ENCODE measurements around the gene AHDC1. TPM values are rescaled to one million over a fixed set of nuclear protein-coding genes. Genes with fewer than 3 reads are reported as not detected.
A peak's percentile ranks its signal among the peaks of the same experiment; 100 is the strongest.

AHDC1 gene
- total RNA-seq, 1 experiment from 2014 or later = 18.4 TPM

DNA sequence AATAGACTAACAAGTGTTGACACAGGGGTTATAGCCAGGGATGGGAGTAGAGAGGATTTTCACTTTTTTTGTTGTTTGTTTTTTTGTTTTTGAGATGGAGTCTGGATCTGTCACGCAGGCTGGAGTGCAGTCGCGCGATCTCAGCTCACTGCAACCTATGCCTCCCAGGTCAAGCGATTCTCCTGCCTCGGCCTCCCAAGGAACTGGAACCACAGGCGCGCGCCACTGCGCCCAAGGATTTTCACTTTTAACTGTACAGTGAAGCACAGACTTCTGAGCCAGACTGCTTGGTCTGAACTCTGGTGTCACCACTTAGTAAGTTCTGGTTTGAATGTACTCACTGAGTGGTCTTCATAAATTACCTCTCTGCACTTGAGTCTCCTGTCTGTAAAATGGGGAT, 73.8 kb downstream of the AHDC1 start:
- Mint-ChIP-seq H3K36me3 (ENCODE audit: insufficient read depth, unreplicated experiment) (peaks cover 46% of the 10 kb centered on the region), H3K9me3 (ENCODE audit: unreplicated experiment) (no peaks in the 10 kb centered on the region), H3K27me3 (ENCODE audit: insufficient read depth, unreplicated experiment) (no peaks in the 10 kb centered on the region), H3K4me3 (ENCODE audit: unreplicated experiment) (no peak overlapping the region), H3K27ac (ENCODE audit: low read depth, unreplicated experiment) (no peak overlapping the region), H3K4me1 (ENCODE audit: insufficient read depth, unreplicated experiment) (peaks cover 44% of the 10 kb centered on the region)
- CTCF ChIA-PET = interaction anchor here (1.0 kb wide), 1 partner anchor 26 kb away, joined by 3 read pairs; no protein-coding TSS in a partner anchor
- intact Hi-C loops (cut with micrococcal nuclease) = no loop called here
- POLR2A ChIA-PET = interaction anchor here (0.6 to 1.7 kb wide), 5 partner anchors 10 to 71 kb away, joined by 3 to 6 read pairs (median 3); no protein-coding TSS in a partner anchor
- no TSS peak for BruUV-seq (replicated peaks)
- no peak for DNase-seq (ENCODE audit: unreplicated experiment)
- TF ChIP-seq, protein P1, sequence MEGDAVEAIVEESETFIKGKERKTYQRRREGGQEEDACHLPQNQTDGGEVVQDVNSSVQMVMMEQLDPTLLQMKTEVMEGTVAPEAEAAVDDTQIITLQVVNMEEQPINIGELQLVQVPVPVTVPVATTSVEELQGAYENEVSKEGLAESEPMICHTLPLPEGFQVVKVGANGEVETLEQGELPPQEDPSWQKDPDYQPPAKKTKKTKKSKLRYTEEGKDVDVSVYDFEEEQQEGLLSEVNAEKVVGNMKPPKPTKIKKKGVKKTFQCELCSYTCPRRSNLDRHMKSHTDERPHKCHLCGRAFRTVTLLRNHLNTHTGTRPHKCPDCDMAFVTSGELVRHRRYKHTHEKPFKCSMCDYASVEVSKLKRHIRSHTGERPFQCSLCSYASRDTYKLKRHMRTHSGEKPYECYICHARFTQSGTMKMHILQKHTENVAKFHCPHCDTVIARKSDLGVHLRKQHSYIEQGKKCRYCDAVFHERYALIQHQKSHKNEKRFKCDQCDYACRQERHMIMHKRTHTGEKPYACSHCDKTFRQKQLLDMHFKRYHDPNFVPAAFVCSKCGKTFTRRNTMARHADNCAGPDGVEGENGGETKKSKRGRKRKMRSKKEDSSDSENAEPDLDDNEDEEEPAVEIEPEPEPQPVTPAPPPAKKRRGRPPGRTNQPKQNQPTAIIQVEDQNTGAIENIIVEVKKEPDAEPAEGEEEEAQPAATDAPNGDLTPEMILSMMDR (IDR thresholded peaks at IDR 0.05; ENCODE audit: unreplicated experiment) = no peak

DNA sequence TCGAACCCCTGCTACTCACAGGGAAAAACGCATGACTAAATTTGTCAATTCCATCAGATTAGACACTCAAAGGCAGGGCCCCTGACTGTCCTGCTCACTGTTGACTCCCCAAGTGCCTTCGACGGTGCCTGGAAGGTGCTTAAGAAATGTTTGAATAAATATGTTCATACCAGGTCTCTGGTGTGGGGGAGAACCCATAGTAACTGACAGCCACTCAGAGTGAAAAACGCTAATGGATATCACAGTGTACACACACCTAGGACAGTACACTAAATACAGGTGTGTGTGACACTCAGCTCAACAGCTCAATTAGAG, 74.3 kb downstream of the AHDC1 start:
- H3K4me1 Mint-ChIP-seq (ENCODE audit: insufficient read depth, unreplicated experiment) = peaks cover 49% of the 10 kb centered on the region
- H3K36me3 Mint-ChIP-seq (ENCODE audit: insufficient read depth, unreplicated experiment) = peaks cover 45% of the 10 kb centered on the region
- peak overlapping the region; percentile 85 for H3K27ac Mint-ChIP-seq (ENCODE audit: low read depth, unreplicated experiment)
- intact Hi-C loops (cut with micrococcal nuclease) = no loop called here
- ChIA-PET CTCF (interaction anchor here (1.0 kb wide), 1 partner anchor 27 kb away, joined by 3 read pairs; no protein-coding TSS in a partner anchor), POLR2A (interaction anchor here (0.7 to 1.7 kb wide), 5 partner anchors 10 to 704 kb away, joined by 3 to 6 read pairs (median 3); no protein-coding TSS in a partner anchor)
- no peak overlapping the region for H3K4me3 Mint-ChIP-seq (ENCODE audit: unreplicated experiment)
- no peaks in the 10 kb centered on the region for H3K27me3 Mint-ChIP-seq (ENCODE audit: insufficient read depth, unreplicated experiment)
- BruUV-seq (replicated peaks) = no TSS peak
- DNase-seq (ENCODE audit: unreplicated experiment) = no peak
- H3K9me3 Mint-ChIP-seq (ENCODE audit: unreplicated experiment) = no peaks in the 10 kb centered on the region
- TF ChIP-seq, protein P1 (IDR thresholded peaks at IDR 0.05; ENCODE audit: unreplicated experiment) = no peak

DNA sequence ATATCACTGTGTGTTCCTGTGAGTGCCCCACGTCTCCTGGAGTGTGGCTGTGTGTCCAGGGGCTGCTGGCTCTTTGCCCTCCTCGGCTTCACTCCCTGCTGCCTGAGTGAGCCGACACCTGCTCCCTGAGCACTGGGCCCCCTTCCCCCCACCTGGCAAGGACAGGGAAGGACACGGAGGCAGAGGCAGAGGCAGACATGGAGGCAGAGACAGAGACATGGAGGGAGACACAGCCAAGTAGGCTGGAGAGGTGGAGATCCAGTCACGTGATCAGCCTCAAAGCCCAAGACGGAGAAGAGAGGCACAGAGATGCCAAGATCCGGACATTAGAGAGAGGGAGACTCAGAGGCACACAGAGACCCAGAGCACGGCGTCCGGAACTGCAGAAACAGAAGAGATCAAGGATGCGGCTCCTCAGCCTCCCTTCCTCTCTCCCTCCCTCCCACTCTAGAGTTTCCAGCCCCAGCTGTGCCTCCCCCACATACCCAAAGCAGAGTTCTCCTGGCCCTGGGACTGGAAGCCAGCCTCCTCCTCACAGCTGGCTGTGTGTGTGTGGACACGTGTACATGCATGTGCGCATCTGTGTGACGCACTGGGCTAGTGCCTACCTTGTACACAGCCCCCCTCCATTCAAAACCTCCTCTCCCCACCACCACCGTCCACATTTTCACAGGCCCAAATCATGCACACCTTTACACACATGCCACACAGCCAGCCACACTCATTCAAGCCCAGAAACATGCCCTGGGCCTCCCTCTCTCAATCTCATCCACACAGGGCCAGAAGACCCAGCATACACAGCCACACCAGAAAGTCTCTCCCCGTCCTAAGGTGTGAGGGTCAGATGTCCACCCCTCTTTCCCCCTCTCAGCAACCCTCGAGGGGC, 74.9 kb downstream of the AHDC1 start:
- no peak for DNase-seq (ENCODE audit: unreplicated experiment)
- peak overlapping the region; percentile 87 for H3K27ac Mint-ChIP-seq (ENCODE audit: low read depth, unreplicated experiment)

More for the DNA sequence above, 74.9 kb downstream of the AHDC1 start:
- POLR2A ChIA-PET = interaction anchor here (0.7 to 1.7 kb wide), 4 partner anchors 11 to 705 kb away, joined by 3 to 6 read pairs (median 4); no protein-coding TSS in a partner anchor
- CTCF ChIA-PET = interaction anchor here (1.0 kb wide), 1 partner anchor 27 kb away, joined by 3 read pairs; no protein-coding TSS in a partner anchor
- no TSS peak for BruUV-seq (replicated peaks)
- Mint-ChIP-seq H3K27me3 (ENCODE audit: insufficient read depth, unreplicated experiment) (no peaks in the 10 kb centered on the region), H3K4me1 (ENCODE audit: insufficient read depth, unreplicated experiment) (peaks cover 55% of the 10 kb centered on the region), H3K9me3 (ENCODE audit: unreplicated experiment) (no peaks in the 10 kb centered on the region), H3K4me3 (ENCODE audit: unreplicated experiment) (peak overlapping the region; percentile 69), H3K36me3 (ENCODE audit: insufficient read depth, unreplicated experiment) (peaks cover 43% of the 10 kb centered on the region)
- intact Hi-C loops (cut with micrococcal nuclease) = no loop called here
- TF ChIP-seq, protein P1 (IDR thresholded peaks at IDR 0.05; ENCODE audit: unreplicated experiment) = no peak

Data from MCF 10A (cell line).